T-helper 22 cell (primary cell): Measurements from ENCODE around the gene DCXR.

ENCODE experiments used
- DNase-seq: peaks from one replicate; pipeline ENCODE4 v3.0.0-alpha.2; 2020; ENCODE audit warnings: low read depth

Gene DCXR

GRCh38 chr17:81998212-81998611 is 39.3 kb downstream of the DCXR start:
- DNase-seq: no peak

- no peak for DNase-seq
Measured at GRCh38 chr17:81996757-81997441, 40.6 kb downstream of the DCXR start.

GRCh38 chr17:81996232-81996756 is 41.2 kb downstream of the DCXR start:
- no peak for DNase-seq

- DNase-seq: no peak
Measured at GRCh38 chr17:81995463-81996231, 41.9 kb downstream of the DCXR start.

- DNase-seq: no peak
Measured at GRCh38 chr17:81994593-81995462, 42.7 kb downstream of the DCXR start.

GRCh38 chr17:81993729-81994592 is 43.5 kb downstream of the DCXR start:
- no peak for DNase-seq

- no peak for DNase-seq
Measured at GRCh38 chr17:81992306-81993102, 45.0 kb downstream of the DCXR start.

- no peak for DNase-seq
Measured at GRCh38 chr17:81991684-81992305, 45.7 kb downstream of the DCXR start.

GRCh38 chr17:81990836-81991683 is 46.4 kb downstream of the DCXR start:
- no peak for DNase-seq

- DNase-seq: no peak
Measured at GRCh38 chr17:81987161-81987770, 50.2 kb downstream of the DCXR start.

GRCh38 chr17:81986606-81987005 is 50.9 kb downstream of the DCXR start:
- DNase-seq: no peak
